Measurements from ENCODE around the gene ST6GALNAC6. TPM values are rescaled to one million over a fixed set of nuclear protein-coding genes. Genes with fewer than 3 reads are reported as not detected.
"Not testable (repeated sequence)": the region's sequence is repeated elsewhere in the genome, so short reads cannot be mapped to it uniquely, and the experiment has no call there.

The ST6GALNAC6 gene
- total RNA-seq, 2 experiments from 2014 or later: 44.5 to 45.1 TPM

DNA sequence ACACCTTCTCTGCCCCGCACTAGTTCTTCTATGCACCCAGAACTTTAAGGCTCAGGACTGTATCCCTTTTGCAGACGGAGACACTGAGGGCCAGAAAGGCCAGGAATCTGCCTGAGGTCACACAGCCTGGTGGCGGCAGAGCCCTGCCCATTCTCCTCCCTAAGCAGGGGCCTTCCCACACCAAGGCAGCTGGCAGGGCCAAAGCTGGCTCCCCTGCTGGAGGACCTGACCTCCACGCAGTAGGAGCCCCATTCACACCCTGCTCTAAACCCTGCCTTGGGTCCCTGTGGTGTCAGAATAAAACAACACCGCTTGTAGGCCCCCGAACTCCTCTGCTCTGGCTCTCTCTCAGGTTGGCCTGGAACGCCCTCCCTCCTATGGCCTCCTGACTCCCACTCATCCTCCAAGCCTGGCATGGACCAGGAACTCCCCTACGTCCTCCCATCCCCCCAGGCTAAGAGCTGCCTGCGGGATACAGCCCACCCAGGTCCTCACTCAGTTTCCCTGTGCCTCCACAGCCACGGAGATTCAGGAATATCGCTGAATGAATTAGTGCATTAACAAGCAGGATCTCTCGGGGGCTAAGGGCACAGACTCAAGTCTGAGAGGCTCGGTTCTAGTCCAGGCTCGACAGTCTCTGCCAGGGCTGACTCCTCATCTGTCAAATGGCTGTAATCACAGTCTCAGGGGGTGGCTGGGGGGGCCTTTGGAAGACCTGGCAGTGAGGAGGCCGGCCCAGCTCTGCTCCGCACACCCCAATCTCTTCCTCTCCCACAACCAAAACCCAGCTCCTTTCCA lies 2.8 kb downstream of the ST6GALNAC6 start:
- Mint-ChIP-seq H3K27ac (no peak overlapping the region), H3K4me1 (peaks cover 20% of the 10 kb centered on the region), H3K36me3 (peaks cover 57% of the 10 kb centered on the region), H3K27me3 (no peaks in the 10 kb centered on the region), H3K4me3 (no peak overlapping the region), H3K9me3 (peaks cover 3% of the 10 kb centered on the region)
- no peak for DNase-seq

DNA sequence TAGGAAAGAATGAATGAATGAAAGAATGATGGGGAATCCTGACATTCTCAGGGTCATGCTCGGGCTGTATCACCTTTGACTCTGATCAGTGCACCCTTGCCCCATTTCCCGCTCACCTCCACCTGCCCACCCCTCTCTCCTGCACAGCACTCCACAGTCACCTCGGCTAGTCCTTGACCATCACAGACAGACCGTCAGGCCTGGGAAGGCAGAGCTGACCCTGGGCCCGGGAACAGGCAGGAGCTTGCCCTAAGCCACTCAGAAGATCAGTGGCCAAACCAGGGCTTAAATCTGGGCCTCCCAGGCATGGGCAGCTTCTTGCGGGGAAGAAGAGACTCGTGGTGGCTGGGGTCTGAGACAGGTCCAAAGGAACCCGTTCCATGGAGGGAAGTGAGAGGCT lies 3.6 kb downstream of the ST6GALNAC6 start:
- H3K27me3 Mint-ChIP-seq: no peaks in the 10 kb centered on the region
- H3K4me3 Mint-ChIP-seq: no peak overlapping the region
- H3K4me1 Mint-ChIP-seq: peaks cover 17% of the 10 kb centered on the region
- peaks cover 60% of the 10 kb centered on the region for H3K36me3 Mint-ChIP-seq
- H3K9me3 Mint-ChIP-seq: peaks cover 3% of the 10 kb centered on the region
- no peak for DNase-seq
- no peak overlapping the region for H3K27ac Mint-ChIP-seq

- H3K4me3 Mint-ChIP-seq: no peak overlapping the region
- DNase-seq: no peak
- peaks cover 62% of the 10 kb centered on the region for H3K36me3 Mint-ChIP-seq
- peaks cover 3% of the 10 kb centered on the region for H3K9me3 Mint-ChIP-seq
- H3K27ac Mint-ChIP-seq: peak overlapping the region; percentile 17
- peaks cover 9% of the 10 kb centered on the region for H3K4me1 Mint-ChIP-seq
- H3K27me3 Mint-ChIP-seq: no peaks in the 10 kb centered on the region
Measured at GRCh38 chr9:127893392-127893791, 6.0 kb downstream of the ST6GALNAC6 start.

DNA sequence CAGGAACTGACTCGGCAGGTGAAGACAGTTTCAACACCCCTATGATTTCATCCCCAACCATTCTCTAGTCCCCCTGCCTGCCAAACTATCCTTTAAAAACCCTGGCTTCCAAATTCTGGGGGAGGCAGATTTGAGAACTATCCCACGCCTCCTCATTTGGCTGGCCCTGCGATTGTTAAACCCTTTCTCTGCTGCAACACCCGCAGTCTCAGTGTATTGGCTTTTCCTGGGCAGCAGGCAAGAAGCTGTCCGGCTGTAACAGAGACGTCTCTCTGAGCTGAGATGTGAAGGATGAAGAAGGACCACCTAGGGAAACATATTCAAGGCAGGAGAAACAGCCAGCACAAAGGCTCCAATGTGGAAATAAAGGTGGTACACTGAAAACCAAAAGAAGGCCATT lies 6.6 kb downstream of the ST6GALNAC6 start:
- H3K4me3 Mint-ChIP-seq: no peak overlapping the region
- no peak overlapping the region for H3K27ac Mint-ChIP-seq
- H3K4me1 Mint-ChIP-seq: peaks cover 8% of the 10 kb centered on the region
- no peak for DNase-seq
- H3K9me3 Mint-ChIP-seq: peaks cover 3% of the 10 kb centered on the region
- peaks cover 61% of the 10 kb centered on the region for H3K36me3 Mint-ChIP-seq
- H3K27me3 Mint-ChIP-seq: no peaks in the 10 kb centered on the region

DNA sequence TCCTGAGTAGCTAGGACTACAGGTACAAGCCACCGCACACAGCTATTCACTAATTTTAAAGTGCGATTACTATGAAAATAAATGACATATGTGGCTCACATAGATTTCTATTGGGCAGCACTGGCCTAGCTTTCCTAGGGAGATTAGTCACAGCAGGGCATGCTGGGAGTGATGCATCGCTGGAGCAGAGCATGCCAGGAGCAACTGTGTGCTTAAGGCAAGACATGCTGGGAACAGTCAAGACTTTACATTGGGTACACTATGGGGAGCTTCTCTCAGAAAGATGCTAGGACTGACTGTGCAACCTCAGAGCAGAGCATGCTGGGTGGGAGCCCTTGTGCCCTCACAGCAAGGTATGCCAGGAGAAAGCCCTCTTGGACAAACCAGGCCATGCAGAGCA lies 9.3 kb downstream of the ST6GALNAC6 start:
- Mint-ChIP-seq H3K27ac (no peak overlapping the region), H3K4me1 (peaks cover 8% of the 10 kb centered on the region), H3K27me3 (no peaks in the 10 kb centered on the region), H3K9me3 (peaks cover 3% of the 10 kb centered on the region), H3K36me3 (peaks cover 48% of the 10 kb centered on the region), H3K4me3 (no peak overlapping the region)
- no peak for DNase-seq

GRCh38 chr9:127887792-127888191 lies 11.6 kb downstream of the ST6GALNAC6 start:
- Mint-ChIP-seq H3K4me3 (no peak overlapping the region), H3K27ac (no peak overlapping the region), H3K4me1 (peaks cover 6% of the 10 kb centered on the region), H3K27me3 (no peaks in the 10 kb centered on the region), H3K9me3 (no peaks in the 10 kb centered on the region), H3K36me3 (peaks cover 39% of the 10 kb centered on the region)
- DNase-seq: no peak

DNA sequence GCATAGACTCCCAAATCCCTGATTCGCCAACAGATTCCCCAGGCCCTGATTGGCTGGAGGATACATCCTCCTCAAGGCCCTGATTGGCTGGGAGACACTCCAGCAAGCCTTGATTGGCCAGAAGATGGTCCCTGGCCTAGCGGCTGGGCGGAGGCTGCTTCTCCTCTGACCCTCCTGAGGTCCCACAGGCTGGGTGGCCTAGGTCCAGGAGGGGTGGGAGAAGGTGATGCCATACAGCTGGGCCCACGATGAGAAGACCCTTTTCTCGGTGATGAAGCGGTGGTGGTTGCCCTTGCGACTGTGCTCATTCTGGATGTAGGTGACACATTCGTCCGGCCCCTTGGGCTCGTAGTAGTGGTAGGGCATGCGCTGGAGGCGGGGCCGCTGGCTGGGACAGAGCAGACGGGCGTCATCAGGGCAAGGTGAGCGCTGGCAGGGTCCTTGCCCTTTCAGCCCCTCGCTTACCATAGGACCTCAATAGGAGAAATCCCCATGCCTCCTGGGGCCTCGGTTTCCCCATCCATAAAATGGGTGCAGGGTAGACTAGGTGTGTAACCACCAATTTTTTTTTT lies 12.9 kb downstream of the ST6GALNAC6 start:
- no peak overlapping the region for H3K4me3 Mint-ChIP-seq
- no peak overlapping the region for H3K27ac Mint-ChIP-seq
- peaks cover 7% of the 10 kb centered on the region for H3K4me1 Mint-ChIP-seq
- peaks cover 33% of the 10 kb centered on the region for H3K36me3 Mint-ChIP-seq
- no peaks in the 10 kb centered on the region for H3K27me3 Mint-ChIP-seq
- no peaks in the 10 kb centered on the region for H3K9me3 Mint-ChIP-seq
- DNase-seq: no peak

DNA sequence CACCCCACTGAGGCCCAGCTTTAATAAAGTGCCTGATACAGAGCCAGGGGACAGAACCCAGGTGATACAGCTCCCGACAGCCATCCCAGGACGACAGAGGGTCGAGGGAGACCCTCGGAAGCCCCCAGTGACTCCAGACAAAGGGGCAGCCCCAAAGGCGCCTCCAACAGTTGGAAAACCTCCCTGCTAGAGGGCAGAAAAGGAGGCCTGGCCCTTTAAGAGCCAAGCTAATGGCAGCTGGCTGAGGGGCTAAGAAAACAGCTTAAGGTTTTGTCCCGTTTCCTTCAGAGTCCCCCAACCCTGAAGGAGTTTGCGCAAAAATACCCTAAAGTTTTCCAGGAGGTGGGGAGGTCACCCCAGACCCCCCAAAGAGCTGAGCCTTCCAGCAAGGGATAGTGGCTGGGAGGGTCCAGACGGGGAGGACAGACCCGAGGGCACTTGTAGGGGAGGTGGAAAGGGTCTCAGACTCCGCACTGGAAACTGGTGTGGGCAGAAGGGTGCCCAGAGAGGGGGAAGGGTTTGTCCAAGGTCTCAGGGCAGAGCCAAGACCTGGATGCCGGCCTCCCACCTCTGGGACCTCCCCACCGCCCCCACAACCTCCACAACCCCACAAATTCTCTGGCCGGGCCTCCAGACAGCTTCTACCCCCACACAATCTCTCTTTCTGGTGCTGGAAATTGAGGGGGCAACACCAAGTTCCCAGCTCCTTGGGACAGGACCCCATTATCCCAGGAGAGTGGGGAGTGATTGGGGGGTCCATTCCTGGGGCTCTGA lies 13.7 kb downstream of the ST6GALNAC6 start:
- Mint-ChIP-seq H3K4me3 (no peak overlapping the region), H3K36me3 (peaks cover 30% of the 10 kb centered on the region), H3K27ac (no peak overlapping the region), H3K9me3 (no peaks in the 10 kb centered on the region), H3K27me3 (no peaks in the 10 kb centered on the region), H3K4me1 (peaks cover 7% of the 10 kb centered on the region)
- no peak for DNase-seq

DNA sequence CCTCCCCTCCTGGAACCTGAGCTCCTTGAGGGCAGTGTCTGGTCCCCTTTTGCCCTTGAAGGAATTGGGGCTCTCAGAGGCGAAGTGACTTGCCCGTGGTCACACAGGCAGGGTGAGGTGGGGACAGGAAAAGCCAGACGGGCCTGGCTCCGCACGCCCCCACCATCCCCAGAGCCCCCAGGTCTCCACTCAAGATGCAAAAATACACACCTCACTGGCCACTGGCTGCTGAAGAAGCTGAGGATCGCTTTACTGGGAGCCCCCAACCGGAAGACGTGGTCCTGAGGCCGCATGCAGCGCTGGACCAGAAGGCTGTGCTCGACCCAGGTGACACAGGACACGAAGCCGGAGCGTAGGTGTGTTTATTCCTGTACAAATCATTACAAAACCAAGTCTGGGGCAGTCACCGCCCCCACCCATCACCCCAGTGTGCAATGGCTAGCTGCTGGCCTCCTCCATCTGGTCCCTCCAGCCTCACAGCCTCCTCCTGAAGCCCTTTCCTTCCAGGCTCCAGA lies 14.4 kb downstream of the ST6GALNAC6 start:
- DNase-seq: no peak
- Mint-ChIP-seq H3K9me3 (no peaks in the 10 kb centered on the region), H3K27me3 (no peaks in the 10 kb centered on the region), H3K36me3 (peaks cover 26% of the 10 kb centered on the region), H3K4me1 (peaks cover 7% of the 10 kb centered on the region), H3K27ac (no peak overlapping the region), H3K4me3 (no peak overlapping the region)

DNA sequence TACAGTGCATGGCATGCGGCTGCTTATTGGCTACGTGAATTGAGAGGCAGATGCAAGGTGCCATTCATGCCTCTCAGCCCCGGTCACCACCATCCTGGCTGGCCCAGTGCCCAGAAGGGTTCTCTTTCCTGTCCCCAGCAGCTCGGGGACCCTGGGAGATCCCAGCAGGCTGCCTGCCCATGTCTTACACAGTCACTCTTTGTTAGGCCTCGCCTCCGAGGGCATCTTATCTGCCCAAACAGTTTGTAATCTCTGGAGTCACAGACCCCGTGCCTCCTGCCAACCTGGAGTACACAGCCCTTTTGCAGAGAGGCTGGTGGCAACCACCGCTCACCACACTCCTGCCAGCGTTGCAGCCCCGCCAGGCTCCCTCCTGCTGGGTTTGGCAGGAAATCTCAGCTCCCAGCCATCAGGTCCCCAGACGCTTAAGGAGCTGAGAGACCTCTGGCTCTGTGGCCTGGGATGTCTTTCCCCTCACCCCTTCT lies 14.9 kb downstream of the ST6GALNAC6 start:
- Mint-ChIP-seq H3K36me3 (peaks cover 25% of the 10 kb centered on the region), H3K27me3 (no peaks in the 10 kb centered on the region), H3K4me1 (peaks cover 7% of the 10 kb centered on the region), H3K27ac (peak overlapping the region; percentile 57), H3K4me3 (no peak overlapping the region), H3K9me3 (no peaks in the 10 kb centered on the region)
- DNase-seq: no peak

DNA sequence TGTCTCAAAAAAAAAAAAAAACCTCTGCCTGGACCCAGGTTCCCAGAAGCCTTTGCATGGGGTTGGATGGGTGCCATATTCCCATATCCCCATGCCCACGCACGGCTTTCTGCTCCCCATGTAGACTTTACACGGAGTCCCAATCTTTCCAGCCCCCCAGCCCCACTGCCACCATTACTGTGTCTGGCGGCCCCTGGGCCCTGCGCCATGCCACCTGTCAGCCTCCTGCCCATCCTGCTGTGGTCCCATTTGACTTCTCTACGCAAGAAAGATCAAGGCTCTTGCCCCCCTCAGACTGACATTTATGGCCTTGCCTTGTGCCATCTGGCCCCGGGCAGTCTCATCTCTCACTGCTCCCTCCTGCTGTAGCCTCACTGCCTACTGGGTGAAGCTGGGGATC lies 15.4 kb downstream of the ST6GALNAC6 start:
- Mint-ChIP-seq H3K9me3 (no peaks in the 10 kb centered on the region), H3K27me3 (no peaks in the 10 kb centered on the region), H3K4me3 (no peak overlapping the region), H3K36me3 (peaks cover 27% of the 10 kb centered on the region), H3K4me1 (peaks cover 9% of the 10 kb centered on the region), H3K27ac (peak overlapping the region; percentile 57)
- DNase-seq: no peak

DNA sequence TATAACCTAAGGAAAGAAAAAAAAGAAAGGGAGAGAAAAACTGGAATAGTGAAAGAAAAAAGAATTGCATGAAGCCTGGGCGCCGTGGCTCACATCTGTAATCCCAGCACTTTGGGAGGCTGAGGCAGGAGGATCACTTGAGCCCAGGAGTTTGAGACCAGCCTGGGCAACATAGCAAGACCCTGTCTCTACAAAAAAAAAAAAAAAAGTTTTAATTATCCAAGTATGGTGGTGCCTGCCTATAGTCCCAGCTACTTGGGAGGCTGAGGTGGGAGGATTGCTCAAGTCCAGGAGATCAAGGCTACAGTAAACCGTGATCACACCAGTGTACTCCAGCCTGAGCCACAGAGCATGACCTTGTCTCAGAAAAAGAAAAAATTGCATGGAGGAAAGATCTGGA lies 17.7 kb downstream of the ST6GALNAC6 start:
- peaks cover 21% of the 10 kb centered on the region for H3K36me3 Mint-ChIP-seq
- not testable (repeated sequence) for H3K9me3 Mint-ChIP-seq, DNase-seq, H3K27ac Mint-ChIP-seq, H3K27me3 Mint-ChIP-seq, H3K4me3 Mint-ChIP-seq
- peaks cover 15% of the 10 kb centered on the region for H3K4me1 Mint-ChIP-seq

GRCh38 chr9:127880143-127880542 lies 19.3 kb downstream of the ST6GALNAC6 start:
- no peak for DNase-seq
- no peak overlapping the region for H3K4me3 Mint-ChIP-seq
- peaks cover 8% of the 10 kb centered on the region for H3K27me3 Mint-ChIP-seq
- H3K36me3 Mint-ChIP-seq: peaks cover 15% of the 10 kb centered on the region
- no peaks in the 10 kb centered on the region for H3K9me3 Mint-ChIP-seq
- no peak overlapping the region for H3K27ac Mint-ChIP-seq
- H3K4me1 Mint-ChIP-seq: peaks cover 9% of the 10 kb centered on the region

DNA sequence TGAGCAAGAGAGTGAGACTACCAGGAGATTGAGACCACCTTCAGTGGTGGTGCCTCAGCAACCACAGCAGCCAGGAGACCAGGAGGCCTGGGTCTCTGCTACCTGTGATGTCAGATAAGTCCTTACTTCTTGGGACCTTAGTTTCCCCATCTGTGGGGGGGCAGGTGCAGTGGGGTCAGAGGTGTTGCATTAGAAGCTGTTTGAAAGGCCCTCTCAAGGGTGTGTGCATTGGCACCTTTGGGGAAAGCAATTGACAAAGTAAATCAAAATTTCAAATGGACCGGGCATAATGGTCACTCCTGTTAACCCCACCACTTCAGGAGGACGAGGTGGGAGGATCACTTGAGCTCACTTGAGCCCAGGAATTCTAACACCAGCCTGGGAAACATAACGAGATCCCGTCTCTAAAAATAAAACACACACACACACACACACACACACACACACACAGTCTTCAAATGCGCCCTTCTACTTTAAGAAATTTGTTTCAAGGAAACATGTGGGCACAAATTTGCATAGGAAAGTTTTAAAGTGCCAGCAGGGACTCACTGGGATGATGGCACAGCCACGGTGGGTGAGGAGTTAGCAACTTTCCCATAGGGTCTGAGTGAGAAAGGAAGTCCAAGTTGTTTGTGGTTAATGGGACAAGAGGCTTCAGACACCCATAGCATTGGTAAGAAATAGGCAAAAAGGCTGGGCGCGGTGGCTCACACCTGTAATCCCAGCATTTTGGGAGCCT lies 20.6 kb downstream of the ST6GALNAC6 start:
- Mint-ChIP-seq H3K36me3 (peaks cover 3% of the 10 kb centered on the region), H3K4me3 (no peak overlapping the region), H3K9me3 (no peaks in the 10 kb centered on the region), H3K27ac (no peak overlapping the region), H3K4me1 (peaks cover 9% of the 10 kb centered on the region), H3K27me3 (peaks cover 8% of the 10 kb centered on the region)
- DNase-seq: no peak
